ENCODE measurements around the gene SERP1. TPM values are rescaled to one million over a fixed set of nuclear protein-coding genes. Genes with fewer than 3 reads are reported as not detected.
"Not testable (repeated sequence)": the region's sequence is repeated elsewhere in the genome, so short reads cannot be mapped to it uniquely, and the experiment has no call there.

The SERP1 gene
- total RNA-seq, 1 donor from 2014 or later, result 94.0 TPM

DNA sequence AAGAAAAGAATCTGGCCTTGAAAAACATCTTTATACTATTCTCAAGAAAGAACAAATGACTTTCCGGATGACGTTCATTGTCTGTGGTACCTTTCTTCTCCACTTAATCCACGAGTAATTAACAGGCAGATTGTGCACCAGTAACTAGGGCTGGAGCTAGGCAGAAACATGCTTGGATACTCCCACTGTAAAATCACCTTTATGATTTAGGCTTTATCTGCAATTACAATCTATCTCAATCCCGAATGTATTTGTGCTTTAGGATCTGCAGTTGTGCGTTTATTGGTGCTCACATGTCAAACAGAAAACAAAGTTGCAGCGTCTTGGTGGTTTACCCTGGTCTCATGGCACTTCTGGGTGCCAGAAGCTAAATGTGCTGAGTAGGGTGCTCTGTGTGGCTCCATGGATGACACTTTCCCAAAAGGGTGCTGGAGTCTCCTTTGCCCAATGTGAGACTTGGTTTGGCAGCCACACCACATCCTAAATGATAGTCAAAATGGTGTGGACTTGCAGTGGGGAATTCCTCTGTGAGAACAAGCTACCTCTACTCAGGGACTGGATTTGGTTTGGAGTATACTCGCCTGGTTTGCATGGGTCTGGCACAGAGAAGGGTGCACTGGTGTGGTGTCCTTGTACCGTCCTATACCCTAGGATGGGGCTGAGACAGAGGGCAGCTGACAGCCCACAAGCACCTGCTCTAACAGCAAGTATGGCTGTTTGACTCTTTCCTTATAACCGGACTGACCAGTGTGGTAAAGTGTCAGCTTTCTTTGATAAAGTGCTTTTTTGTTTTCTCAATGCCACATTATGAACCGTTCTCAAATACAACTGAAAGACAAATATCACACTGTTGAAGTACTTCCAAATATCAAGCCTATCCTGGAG is 7.7 kb downstream of the SERP1 start:
- no peak for DNase-seq

GRCh38 chr3:150535204-150535603 is 11.1 kb downstream of the SERP1 start:
- no peak for DNase-seq

- no peak for DNase-seq
These were observed 14.5 kb downstream of the SERP1 start for GRCh38 chr3:150531775-150532174.

DNA sequence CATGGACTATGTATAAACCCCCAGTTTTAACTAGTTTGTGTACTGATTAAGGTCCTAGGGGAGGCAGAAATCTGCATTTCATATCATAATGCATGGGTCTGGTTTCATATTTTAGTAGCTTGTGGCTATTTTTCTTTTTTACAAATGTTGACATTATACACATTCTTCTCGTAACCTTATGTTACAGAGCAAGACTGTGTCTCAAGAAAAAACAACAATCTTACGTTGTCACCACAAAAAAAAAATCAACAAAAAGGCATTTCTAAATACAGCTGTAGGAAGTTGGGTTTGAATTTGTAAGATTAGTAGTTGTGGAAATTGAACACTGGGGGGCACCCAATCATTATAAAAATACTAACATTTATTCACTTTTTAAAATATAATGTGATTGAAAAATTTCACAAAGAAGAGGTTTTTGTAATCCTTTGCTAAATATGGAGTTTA is 17.9 kb downstream of the SERP1 start:
- DNase-seq, result peak; percentile 58

- peak; percentile 6 for DNase-seq
These were observed 18.6 kb downstream of the SERP1 start for GRCh38 chr3:150527464-150528255.

GRCh38 chr3:150523538-150523937 is 22.8 kb downstream of the SERP1 start:
- no peak for DNase-seq

- peak; percentile 31 for DNase-seq
These were observed 24.8 kb downstream of the SERP1 start for GRCh38 chr3:150521463-150521862.

DNA sequence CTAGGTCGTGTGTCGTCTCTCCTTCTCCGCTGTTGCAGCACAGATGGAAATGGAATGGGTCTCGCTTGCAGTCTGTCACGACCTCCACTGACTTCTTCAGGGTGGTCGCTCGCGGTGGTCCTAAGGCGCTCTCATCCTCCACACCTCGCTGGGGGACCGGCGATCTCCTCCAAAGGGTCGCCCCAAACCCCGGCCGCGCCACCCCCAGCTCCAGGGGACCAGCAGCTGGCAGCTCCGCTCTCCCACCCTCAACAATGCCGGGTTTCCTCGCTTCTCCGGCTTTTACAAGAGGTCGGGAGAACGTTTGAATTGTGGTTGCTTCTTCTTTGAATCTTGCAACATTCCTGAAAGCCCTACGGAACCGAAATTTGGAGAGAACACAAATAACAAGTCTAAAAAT is 25.9 kb downstream of the SERP1 start:
- DNase-seq, result no peak

DNA sequence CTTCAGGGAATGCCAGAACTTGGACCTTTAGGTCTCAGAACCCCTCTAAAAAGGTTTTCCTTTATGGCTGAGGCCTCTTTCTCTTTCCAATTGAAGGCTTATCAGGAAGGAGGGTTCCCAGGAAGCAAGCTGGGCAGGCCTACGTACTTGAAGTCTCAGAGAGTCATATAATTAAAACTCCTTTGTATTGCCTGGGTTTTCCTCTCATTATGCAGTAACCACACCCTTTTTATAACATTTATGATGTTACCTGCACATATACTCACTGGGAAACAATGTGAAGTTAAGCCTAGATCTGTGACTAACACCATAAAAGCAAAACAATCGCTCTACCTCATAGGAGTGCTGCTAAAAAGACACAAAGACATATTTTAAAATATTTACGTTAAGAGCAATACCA is 27.3 kb downstream of the SERP1 start:
- DNase-seq, result no peak

DNA sequence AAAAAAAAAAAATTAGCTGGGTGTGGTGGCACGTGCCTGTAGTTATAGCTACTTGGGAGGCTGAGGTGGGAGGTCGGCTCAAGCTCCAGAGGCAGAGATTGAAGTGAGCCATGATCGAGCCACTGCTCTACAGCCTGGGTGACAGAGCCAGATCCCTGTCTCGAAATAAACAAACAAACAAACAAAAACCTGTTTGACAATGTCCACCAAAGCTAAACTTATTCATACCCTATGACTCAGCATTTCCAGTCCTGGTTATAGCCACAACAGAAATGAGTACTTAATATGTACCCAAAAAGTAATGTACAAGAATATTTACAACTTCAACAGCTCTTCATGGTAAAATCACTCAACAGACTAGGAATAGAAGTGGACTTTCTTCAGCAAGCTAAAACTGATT is 31.1 kb downstream of the SERP1 start:
- no peak for DNase-seq

DNA sequence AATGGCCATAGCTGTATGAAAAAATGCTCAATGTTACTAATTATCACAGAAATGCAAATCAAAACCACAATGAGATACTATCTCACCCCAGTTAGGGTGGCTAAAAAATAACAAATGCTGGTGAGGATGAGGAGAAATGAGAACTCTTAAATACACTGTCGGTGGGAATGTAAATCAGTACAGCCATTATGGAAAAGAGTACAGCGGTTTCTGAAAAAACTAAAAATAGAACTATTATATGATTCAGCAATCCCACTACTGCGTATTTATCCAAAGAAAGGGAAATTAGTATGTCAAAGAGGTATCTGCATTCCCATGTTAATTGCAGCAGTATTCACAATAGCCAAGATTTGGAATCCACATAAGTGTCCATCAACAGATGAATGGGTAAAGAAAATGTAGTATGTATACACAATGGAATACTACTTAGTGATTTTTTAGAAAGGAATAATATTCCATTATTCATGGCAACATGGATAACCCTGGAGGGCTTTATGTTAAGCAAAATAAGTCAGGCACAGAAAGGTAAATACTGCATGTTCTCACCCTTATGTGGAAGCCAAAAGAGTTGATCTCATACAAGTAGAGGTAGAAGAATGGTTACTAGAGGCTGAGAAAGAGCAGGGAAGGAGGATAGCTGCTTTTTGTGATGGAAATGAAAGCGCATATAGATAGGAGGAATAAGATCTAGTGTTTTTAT is 35.0 kb downstream of the SERP1 start:
- DNase-seq, result peak; percentile 2

DNA sequence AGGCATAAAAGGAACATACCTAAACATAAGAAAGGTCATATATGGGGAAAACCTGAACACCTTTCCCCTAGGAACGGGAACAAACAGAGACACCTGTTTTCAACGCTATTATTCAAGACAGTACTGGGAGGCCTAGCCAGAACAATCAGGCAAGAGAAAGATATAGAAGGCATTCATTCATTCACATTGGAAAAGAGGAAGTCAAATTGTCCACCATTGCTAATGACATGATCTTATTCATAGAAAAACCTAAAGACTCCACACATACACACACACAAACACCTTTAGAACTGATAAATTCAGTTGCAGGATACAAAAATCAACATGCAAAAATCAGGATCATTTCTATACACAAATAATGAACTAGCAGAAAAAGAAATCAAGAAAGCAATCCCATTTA is 36.5 kb downstream of the SERP1 start:
- DNase-seq, result no peak

DNA sequence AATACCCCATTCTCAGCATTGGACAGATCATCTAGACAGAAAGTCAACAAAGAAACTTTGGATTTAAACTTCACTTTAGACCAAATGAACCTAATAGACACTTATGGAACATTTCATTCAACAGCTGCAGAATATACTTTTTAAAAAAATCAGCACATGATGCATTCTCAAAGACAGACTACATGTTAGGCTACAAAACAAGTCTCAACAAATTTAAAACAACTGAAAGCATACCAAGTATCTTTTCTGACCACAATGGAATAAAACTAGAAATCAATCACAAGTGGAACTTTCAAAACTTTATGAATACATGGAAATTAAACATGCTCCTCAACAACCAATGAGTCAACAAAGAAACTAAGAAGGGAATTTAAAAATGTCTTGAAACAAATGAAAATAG is 37.9 kb downstream of the SERP1 start:
- no peak for DNase-seq

DNA sequence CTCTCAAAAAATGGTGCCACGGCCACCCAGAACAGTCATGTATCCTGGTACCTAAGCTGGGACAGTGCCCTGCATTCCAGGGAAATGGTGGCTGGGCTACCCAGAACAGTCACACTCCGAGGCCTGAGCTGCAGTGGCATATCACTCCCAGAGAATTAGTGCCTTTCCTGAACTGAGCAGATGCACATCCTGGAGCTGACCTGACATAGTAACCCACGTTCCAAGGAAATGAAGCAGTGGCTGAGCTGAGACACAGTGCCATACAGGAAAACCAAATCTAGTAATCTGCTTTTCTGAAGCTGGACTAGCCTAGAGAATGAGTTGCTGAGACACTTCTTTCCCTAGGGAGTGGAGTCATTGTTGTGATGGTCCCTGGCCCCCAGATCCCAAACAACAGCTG is 41.8 kb downstream of the SERP1 start:
- no peak for DNase-seq

- no peak for DNase-seq
These were observed 42.7 kb downstream of the SERP1 start for GRCh38 chr3:150503402-150504099.

DNA sequence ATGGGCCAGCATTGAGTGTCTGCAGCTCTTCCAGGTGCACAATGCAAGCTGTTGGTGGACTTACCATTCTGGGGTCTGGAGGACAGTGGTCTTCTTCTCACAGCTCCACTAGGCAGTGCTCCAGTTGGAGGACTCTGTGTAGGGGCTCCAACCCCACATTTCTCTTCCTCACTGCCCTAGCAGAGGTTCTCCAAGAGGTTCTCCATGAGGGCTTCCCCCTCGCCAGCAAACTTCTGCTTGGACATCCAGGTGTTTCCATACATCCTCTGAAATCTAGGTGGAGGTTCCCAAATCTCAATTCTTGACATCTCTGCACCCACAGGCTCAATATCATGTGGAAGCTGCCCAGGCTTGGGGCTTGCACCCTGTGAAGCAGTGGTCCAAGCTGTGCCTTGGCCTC is 45.3 kb downstream of the SERP1 start:
- not testable (repeated sequence) for DNase-seq

DNA sequence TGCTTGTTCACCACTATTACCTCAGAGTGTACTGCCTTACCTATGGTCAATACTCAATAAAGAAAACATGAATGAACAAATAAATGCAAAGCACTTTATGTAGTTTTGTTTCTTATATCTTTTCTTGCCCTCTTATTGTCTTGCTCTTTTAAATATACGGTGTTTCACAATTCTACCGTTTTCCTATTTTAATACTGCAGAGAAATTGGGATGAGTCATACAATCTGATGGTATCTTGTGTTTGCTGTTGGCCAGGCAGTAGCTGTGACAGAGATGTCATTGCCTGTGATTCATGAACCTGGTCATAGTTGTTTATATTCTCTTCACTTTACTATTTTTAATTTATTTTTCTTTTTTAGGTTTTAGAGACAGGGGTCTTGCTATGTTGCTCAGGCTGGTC is 48.3 kb downstream of the SERP1 start:
- DNase-seq, result no peak

DNA sequence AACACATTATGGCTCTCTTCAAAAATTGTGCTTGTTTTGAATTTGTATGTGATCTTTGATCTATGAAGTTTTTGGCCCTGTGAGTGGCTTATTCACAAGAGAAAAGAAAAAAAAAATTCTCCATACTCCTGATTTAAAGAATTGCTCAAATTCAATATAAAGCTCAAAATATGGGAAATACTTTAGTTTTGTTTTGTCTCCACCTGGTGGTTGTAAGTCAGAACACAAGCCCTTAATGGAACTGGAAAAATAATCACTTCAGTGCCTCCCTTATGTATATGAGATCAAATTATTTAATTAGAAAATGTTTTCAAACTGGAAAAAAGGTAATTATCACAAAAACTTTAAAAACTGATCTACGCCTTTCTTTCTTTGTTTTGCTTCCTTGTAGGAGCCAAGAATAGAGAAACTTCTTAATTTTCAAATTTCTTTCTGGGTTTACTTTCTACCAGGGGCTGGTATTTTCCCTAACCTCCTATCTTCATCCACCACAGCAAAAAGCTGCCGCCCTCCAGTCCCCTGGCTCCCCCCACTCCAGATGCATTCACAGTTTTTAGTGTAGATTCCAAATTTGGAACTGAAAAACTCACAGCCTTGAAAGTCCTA is 50.6 kb downstream of the SERP1 start:
- DNase-seq, result peak; percentile 82

DNA sequence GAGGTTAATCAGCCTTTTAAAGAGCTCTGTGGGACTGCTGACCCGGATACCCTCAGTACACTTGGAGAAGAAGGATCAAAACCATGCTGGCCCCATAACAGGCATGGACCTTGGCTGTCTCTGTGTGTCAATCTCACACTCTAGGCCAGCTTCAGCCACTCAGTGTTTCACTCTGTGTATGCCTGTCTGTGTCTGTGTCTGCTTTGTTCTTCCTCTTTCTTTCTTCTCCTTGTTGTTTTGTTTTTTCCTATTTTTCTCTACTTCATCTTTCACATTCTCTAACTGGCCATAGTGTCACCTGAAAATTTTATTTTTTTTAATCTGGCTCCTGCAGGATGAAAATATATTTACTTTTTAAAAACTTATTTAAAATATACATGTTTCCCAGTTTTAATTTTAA is 51.1 kb downstream of the SERP1 start:
- DNase-seq, result no peak

DNA sequence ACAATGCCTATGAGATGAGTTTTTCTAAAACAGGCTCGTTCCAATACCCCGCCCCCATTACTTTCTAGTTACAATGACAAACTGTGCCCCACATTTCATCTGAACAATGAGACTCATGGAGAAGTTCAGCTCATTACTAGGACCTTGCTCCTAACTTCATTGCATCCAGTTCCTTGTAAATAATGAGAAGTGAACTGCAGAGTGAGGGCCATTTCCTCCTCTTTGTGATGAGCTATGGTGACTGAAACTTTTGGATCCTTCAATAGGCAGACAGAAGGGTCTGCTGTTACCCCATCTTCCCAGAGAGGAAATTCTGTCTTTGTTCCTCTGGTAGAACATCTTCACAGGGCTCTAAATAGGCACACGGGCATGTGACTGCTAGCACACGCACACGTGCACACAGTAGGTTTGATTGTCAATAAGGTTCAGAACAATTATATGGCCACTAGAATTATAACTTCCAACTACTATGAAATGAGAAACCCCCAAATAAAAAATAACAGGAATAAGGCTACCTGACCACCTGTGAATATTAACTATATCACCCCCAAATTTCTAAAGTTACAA is 51.8 kb downstream of the SERP1 start:
- no peak for DNase-seq

Data from tongue (tissue), 2 donors.